Mammary epithelial cell (primary cell): ENCODE measurements around the gene SCT.

Source experiments
- CTCF ChIP-seq, 2 donors: IDR thresholded peaks in 1 of 2; conservative IDR thresholded peaks in 1 of 2; 2 replicates each; pipeline ENCODE4 v1.5.1; 2011 to 2012; ENCODE audit warnings: inconsistent platforms in 2 of 2, low read length in 2 of 2, mild to moderate bottlenecking in 2 of 2, control low read depth in 1 of 2, low read depth in 1 of 2; ENCODE audit not compliant: insufficient read depth in 1 of 2; ENCODE audit errors: extremely low read depth in 1 of 2
- EZH2 ChIP-seq: IDR thresholded peaks from 2 replicates; pipeline ENCODE4 v1.6.1; 2012; ENCODE audit warnings: low read length, inconsistent platforms, borderline replicate concordance

GRCh38 chr11:587546-587945 lies 39.4 kb downstream of the SCT start:
- TF ChIP-seq CTCF (conservative IDR thresholded peaks at IDR 0.05 in 1 of 2, IDR thresholded peaks at IDR 0.05 in 1 of 2; ENCODE audit: extremely low read depth in 1 of 2, insufficient read depth in 1 of 2, low read depth in 1 of 2, low read length in 2 of 2) (no peak), EZH2 (no peak)
